ENCODE results near the gene IFT52. TPM values are rescaled to one million over a fixed set of nuclear protein-coding genes. Genes with fewer than 3 reads are reported as not detected.
A peak's percentile ranks its signal among the peaks of the same experiment; 100 is the strongest.
"Not testable (repeated sequence)": the region's sequence is repeated elsewhere in the genome, so short reads cannot be mapped to it uniquely, and the experiment has no call there.

The IFT52 gene
- total RNA-seq, 2 donors from 2014 or later: 10.9 to 15.9 TPM

- H3K4me3 Mint-ChIP-seq: no peak overlapping the region
- no peak overlapping the region for H3K27ac Mint-ChIP-seq
- H3K9me3 Mint-ChIP-seq: no peaks in the 10 kb centered on the region
- H3K36me3 Mint-ChIP-seq (ENCODE audit: low read depth): no peaks in the 10 kb centered on the region
- ATAC-seq (replicated peaks): no peak
- H3K4me1 Mint-ChIP-seq: no peaks in the 10 kb centered on the region
- no peaks in the 10 kb centered on the region for H3K27me3 Mint-ChIP-seq
These were observed 63.2 kb downstream of the IFT52 start for GRCh38 chr20:43653966-43654365.

DNA sequence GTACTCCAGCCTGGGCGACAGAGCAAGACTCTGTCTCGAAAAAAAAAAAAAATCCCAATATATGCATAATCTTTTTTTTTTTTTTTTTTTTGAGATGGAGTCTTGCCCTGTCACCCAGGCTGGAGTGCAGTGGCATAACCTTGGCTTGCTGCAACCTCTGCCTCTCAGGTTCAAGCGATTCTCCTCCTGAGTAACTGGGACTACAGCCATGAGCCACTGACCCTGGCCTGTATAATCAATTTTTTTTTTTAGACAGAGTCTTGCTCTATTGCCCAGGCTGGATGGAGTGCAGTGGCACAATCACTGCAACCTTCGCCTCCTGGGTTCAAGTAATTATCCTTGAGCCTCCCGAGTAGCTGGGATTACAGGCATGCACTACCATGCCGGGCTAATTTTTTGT is 64.4 kb downstream of the IFT52 start:
- not testable (repeated sequence) for H3K4me3 Mint-ChIP-seq; H3K27ac Mint-ChIP-seq; H3K36me3 Mint-ChIP-seq (ENCODE audit: low read depth); H3K27me3 Mint-ChIP-seq; ATAC-seq (replicated peaks); H3K4me1 Mint-ChIP-seq; H3K9me3 Mint-ChIP-seq

- H3K4me1 Mint-ChIP-seq: no peaks in the 10 kb centered on the region
These were observed 65.2 kb downstream of the IFT52 start for GRCh38 chr20:43655937-43656336.

DNA sequence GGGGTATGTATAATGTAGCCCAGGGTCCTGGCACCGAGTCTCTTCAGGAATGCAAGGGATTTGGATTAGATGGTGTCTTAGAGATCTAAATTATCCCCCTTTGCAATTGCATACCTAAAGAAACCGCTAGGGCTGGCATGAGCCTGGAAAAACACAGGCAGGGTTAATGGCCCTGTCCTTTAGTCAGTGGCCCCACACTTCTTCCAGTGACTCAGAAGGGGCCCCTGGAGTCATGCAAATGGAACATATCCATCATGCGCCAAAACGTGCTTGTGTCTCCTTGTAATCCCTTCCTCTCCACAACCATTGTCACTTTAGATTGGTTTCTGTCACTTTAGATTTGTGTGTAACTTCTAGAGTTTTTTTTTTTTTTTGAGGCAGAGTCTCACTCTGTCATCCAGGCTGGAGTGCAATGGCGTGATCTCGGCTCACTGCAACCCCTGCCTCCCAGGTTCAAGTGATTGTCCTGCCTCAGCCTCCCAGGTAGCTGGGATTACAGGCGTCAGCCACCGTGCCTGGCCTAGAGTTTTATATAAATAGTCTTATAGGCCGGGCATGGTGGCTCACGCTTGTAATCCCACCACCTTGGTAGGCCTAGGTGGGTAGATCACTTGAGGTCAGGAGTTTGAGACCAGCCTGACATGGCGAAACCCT is 67.5 kb downstream of the IFT52 start:
- no peaks in the 10 kb centered on the region for H3K36me3 Mint-ChIP-seq (ENCODE audit: low read depth)
- H3K4me3 Mint-ChIP-seq: peak overlapping the region; percentile 89
- H3K27me3 Mint-ChIP-seq: no peaks in the 10 kb centered on the region
- no peaks in the 10 kb centered on the region for H3K4me1 Mint-ChIP-seq
- peak; percentile 79 for ATAC-seq (replicated peaks)
- H3K9me3 Mint-ChIP-seq: no peaks in the 10 kb centered on the region
- peak overlapping the region; percentile 95 for H3K27ac Mint-ChIP-seq

More at GRCh38 chr20:43655937-43656336, 65.2 kb downstream of the IFT52 start:
- no peaks in the 10 kb centered on the region for H3K9me3 Mint-ChIP-seq
- no peaks in the 10 kb centered on the region for H3K27me3 Mint-ChIP-seq
- peak overlapping the region; percentile 89 for H3K4me3 Mint-ChIP-seq
- H3K36me3 Mint-ChIP-seq (ENCODE audit: low read depth): no peaks in the 10 kb centered on the region
- no peak for ATAC-seq (replicated peaks)
- no peak overlapping the region for H3K27ac Mint-ChIP-seq

DNA sequence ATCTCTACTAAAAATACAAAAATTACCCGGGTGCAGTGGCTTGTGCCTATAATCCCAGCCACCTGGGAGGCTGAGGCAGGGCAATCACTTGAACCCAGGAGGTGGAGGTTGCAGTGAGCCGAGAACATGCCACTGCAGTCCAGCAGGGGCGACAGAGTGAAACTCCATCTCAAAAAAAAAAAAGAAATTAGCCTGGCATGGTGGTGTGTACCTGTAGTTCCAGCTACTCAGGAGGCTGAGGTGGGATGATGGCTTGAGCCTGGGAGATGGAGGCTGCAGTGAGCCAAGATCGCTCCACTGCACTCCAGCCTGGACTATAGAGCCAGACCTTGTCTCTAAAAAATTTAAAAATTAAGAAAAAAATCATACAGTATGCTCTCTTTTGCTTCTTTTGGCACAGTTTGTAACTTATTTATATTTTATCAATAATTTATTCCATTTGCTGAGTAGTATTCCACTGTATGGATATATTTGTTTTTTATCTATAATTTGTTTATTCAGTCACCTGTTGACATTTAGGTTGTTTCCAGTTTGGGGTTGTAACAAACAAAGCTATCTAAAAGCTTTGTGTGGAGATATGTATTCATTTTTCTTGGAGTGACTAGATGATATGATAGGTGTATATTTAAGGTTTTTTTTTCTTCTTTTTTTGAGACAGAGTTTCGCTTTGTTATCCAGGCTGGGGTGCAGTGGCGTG is 68.1 kb downstream of the IFT52 start:
- H3K9me3 Mint-ChIP-seq: no peaks in the 10 kb centered on the region
- H3K4me1 Mint-ChIP-seq: no peaks in the 10 kb centered on the region
- no peaks in the 10 kb centered on the region for H3K27me3 Mint-ChIP-seq
- no peak for ATAC-seq (replicated peaks)
- H3K4me3 Mint-ChIP-seq: peak overlapping the region; percentile 89
- no peaks in the 10 kb centered on the region for H3K36me3 Mint-ChIP-seq (ENCODE audit: low read depth)
- H3K27ac Mint-ChIP-seq: peak overlapping the region; percentile 95

DNA sequence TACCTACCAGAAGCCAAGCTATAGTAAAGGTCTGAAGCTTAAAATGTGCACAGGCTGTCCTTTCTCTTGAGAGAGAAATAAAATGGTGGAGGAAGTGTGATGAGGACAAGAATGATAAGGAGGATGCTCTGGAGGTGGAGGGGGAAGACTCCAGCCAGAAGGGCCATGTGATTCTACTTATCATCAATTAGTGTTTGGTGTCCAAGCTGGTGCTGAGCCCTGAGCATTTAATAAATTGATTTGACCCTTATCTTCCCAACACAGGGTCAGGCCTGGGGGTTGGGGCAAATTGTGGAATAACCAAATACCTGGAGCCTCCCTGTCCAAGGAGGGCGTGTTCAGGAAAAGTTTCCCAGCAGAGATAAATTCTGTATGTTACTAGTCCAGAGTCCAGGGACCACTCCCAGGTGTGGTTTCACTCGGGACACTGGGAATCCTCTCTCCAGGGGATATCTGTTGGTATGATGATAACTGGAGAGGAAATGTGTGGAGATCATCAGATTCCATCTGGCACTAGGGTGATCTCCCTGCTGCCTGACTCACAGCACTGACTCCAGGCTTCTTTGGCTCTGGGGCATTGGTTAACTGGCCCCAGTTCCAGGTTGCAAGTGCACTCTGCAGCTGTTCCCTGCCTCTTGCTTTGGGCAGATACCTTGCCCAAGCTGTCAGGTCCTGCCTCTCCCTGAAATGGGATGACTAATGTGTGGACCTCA is 72.4 kb downstream of the IFT52 start:
- Mint-ChIP-seq H3K4me1 (no peaks in the 10 kb centered on the region), H3K27ac (no peak overlapping the region), H3K36me3 (ENCODE audit: low read depth) (no peaks in the 10 kb centered on the region), H3K4me3 (no peak overlapping the region), H3K27me3 (no peaks in the 10 kb centered on the region), H3K9me3 (no peaks in the 10 kb centered on the region)
- ATAC-seq (replicated peaks): no peak

DNA sequence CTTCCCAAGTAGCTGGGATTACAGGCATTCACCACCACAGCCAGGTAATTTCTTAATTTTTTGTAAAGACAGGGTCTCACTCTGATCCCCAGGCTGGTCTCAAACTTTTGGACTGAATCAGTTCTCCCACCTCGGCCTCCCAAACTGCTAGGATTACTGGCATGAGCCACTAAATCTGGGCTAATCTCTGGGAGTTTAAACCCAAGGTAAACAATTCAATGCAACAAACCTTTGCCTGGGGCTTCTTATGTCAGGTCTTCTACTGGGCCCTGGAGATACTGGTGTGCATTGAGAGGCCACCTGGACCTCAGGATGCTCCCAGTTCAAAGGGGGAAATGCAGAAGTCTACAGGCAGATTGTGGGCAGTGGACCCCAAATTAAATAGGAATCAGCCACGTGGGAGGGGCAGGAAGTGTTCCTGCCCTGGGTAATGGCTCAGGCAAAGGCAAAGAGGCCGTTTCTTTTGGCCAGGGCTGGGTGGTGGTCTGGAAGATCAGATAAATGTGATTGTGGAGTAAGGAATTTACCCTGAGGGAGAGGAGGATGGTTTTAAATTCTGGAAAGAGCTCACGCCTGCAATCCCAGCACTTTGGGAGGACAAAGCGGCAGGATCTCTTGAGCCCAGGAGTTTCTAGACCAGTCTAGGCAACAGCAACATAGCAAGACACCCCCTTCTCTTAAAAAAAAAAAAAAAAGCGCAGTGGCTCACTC is 74.9 kb downstream of the IFT52 start:
- Mint-ChIP-seq H3K27me3 (peaks cover 14% of the 10 kb centered on the region), H3K4me3 (peak overlapping the region; percentile 66), H3K9me3 (no peaks in the 10 kb centered on the region), H3K36me3 (ENCODE audit: low read depth) (peaks cover 13% of the 10 kb centered on the region), H3K4me1 (no peaks in the 10 kb centered on the region), H3K27ac (no peak overlapping the region)
- no peak for ATAC-seq (replicated peaks)

DNA sequence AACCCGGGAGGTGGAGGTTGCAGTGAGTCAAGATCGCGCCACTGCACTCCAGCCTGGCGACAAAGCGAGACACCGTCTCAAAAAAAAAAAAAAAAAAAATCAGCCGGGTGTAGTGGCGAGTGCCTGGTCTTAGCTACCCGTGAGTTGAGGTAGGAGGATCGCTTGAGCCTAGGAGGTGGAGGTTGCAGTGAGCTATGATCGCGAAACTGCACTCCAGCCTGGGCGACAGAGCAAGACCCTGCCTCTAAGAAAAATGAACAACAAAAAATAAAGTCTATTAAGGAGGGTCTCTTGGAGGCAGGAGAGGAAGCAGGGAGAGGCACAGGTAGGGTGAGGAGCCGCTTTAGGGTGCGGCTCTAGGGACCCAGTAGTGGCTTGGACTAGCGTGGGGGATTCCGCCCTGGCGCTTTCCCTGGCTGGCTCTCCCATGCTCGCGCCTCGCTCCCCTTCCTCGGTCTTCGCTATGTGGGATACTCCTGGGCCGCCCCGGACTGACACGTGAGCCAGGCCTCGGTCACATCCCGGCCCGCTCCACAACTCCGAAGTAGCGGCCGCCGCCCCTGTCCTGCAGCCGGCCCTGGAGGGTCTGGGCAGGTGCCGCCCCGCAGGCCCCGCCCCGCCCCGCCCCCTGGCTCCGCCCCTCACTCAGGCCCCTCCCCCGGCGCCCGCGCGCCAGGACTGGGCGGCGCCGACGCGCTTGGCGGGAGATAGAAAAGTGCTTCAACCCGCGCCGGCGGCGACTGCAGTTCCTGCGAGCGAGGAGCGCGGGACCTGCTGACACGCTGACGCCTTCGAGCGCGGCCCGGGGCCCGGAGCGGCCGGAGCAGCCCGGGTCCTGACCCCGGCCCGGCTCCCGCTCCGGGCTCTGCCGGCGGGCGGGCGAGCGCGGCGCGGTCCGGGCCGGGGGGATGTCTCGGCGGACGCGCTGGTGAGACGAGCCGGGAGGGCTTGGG is 75.9 kb downstream of the IFT52 start, which contains the start of gene MYBL2:
TSS of gene MYBL2 (plus strand) at position 739 of the 953 bp plus-strand sequence. CDS start at position 909, 170 bp downstream.
- H3K27ac Mint-ChIP-seq: no peak within 1 kb of the TSS

DNA sequence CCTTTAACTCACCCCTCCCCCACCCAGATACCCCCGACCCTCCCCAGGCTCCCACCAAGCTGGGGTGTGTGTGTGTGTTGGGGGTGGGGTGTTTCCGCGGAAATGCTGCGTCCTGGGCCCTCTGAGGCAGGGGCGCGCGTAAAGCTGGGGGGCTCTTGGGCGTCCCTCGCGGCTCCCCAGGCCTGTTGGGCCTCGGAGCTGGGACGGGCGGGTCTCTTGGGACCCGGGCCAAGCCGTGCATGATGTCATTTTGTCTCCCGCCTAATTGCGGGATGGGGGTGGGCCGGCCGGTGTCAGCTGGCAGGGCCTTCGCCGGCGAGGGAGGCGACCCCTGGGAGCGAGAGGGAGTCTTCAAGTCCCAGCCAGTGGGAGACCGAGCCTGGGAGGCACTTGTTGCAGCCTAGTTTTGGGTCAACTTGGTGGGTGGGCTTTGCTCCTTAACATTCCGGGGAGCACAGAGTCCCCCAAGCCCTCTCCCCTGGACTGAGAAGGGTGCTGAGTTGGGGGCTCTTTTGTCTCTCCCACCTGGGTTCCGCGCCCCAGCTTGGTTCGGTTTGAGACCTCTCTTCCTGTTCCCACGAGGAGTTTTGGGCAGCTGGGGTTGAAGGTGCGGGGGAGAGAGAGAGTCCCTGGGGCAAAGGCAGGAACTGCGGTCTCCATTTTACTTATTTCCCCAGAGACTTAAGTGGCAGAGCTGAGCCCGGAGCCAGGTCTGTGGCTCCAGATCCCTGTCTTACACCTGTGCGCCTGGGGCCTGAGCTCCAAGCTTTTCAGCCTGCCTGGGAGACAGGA is 76.8 kb downstream of the IFT52 start:
- H3K27me3 Mint-ChIP-seq: peaks cover 14% of the 10 kb centered on the region
- no peaks in the 10 kb centered on the region for H3K9me3 Mint-ChIP-seq
- no peaks in the 10 kb centered on the region for H3K4me1 Mint-ChIP-seq
- ATAC-seq (replicated peaks): peak; percentile 26
- peaks cover 14% of the 10 kb centered on the region for H3K36me3 Mint-ChIP-seq (ENCODE audit: low read depth)
- H3K27ac Mint-ChIP-seq: no peak overlapping the region
- peak overlapping the region; percentile 66 for H3K4me3 Mint-ChIP-seq

More for the DNA sequence above, 75.9 kb downstream of the IFT52 start, which contains the start of gene MYBL2:
- Mint-ChIP-seq H3K4me1 (no peaks in the 10 kb centered on the region), H3K4me3 (peak within 1 kb of the TSS; percentile 66), H3K27me3 (peaks cover 14% of the 10 kb centered on the region), H3K36me3 (ENCODE audit: low read depth) (peaks cover 14% of the 10 kb centered on the region), H3K9me3 (no peaks in the 10 kb centered on the region)
- ATAC-seq (replicated peaks): peak; percentile 94

- no peaks in the 10 kb centered on the region for H3K9me3 Mint-ChIP-seq
- no peak overlapping the region for H3K27ac Mint-ChIP-seq
- H3K36me3 Mint-ChIP-seq (ENCODE audit: low read depth): peaks cover 23% of the 10 kb centered on the region
- ATAC-seq (replicated peaks): no peak
- H3K4me1 Mint-ChIP-seq: no peaks in the 10 kb centered on the region
- H3K4me3 Mint-ChIP-seq: peak overlapping the region; percentile 66
- H3K27me3 Mint-ChIP-seq: peaks cover 14% of the 10 kb centered on the region
These were observed 78.6 kb downstream of the IFT52 start for GRCh38 chr20:43669332-43669731.

GRCh38 chr20:43670423-43670822 is 79.7 kb downstream of the IFT52 start:
- peaks cover 30% of the 10 kb centered on the region for H3K36me3 Mint-ChIP-seq (ENCODE audit: low read depth)
- no peaks in the 10 kb centered on the region for H3K4me1 Mint-ChIP-seq

GRCh38 chr20:43676368-43676767 is 85.6 kb downstream of the IFT52 start:
- no peaks in the 10 kb centered on the region for H3K27me3 Mint-ChIP-seq
- H3K4me1 Mint-ChIP-seq: peaks cover 7% of the 10 kb centered on the region
- no peak overlapping the region for H3K27ac Mint-ChIP-seq
- ATAC-seq (replicated peaks): no peak
- H3K36me3 Mint-ChIP-seq (ENCODE audit: low read depth): peaks cover 25% of the 10 kb centered on the region
- H3K9me3 Mint-ChIP-seq: no peaks in the 10 kb centered on the region
- no peak overlapping the region for H3K4me3 Mint-ChIP-seq

More at GRCh38 chr20:43670423-43670822, 79.7 kb downstream of the IFT52 start:
- ATAC-seq (replicated peaks): no peak
- Mint-ChIP-seq H3K9me3 (no peaks in the 10 kb centered on the region), H3K27me3 (peaks cover 14% of the 10 kb centered on the region), H3K27ac (no peak overlapping the region), H3K4me3 (no peak overlapping the region)

DNA sequence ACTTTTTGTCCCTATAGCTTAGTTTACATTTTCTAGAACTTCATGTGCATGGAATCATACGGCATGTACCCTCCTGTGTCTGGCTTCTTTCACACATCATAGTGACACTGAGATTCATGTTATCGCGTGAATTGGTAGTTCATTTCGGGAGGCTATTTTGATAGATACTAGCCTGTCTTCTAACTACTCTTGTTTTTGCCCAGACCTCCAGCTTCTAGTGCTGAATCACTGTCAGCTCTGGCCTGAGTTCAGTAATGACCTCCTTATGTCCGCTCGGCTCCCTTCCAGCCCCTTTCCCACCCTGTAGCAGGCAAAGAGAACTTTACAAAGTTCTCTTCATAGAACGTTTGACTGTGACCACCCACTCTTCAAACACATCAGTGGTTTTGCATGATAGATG is 90.2 kb downstream of the IFT52 start:
- H3K36me3 Mint-ChIP-seq (ENCODE audit: low read depth): peaks cover 5% of the 10 kb centered on the region
- H3K9me3 Mint-ChIP-seq: no peaks in the 10 kb centered on the region
- ATAC-seq (replicated peaks): no peak
- peaks cover 9% of the 10 kb centered on the region for H3K4me1 Mint-ChIP-seq
- no peak overlapping the region for H3K4me3 Mint-ChIP-seq
- H3K27me3 Mint-ChIP-seq: no peaks in the 10 kb centered on the region
- no peak overlapping the region for H3K27ac Mint-ChIP-seq

Data from activated T-helper 17 cell treated with anti-CD3 and anti-CD28 coated beads, Interleukin-2, amount 50 U/mL, for 72 hours (primary cell).